IMR-90 (cell line): ENCODE data around the gene ZFR. TPM values are rescaled to one million over a fixed set of nuclear protein-coding genes. Genes with fewer than 3 reads are reported as not detected.
"Not testable (repeated sequence)": the region's sequence is repeated elsewhere in the genome, so short reads cannot be mapped to it uniquely, and the experiment has no call there.

Experiments
- ATAC-seq: fragments of 200-7000 bp; cut with Tn5 transposase; 2 replicates; pipeline ENCODE4 v1.9.1; 2020; ENCODE audit warnings: low read depth, mild to moderate bottlenecking, moderate library complexity
- BruUV-seq: library from RNA; stranded (reverse); fragments of 400-500 nt; replicated peaks from 2 replicates; lab custom pipeline; 2021; lab: Mats Ljungman, UMichigan
- CTCF ChIA-PET: fragments of 300-600 bp; formaldehyde crosslinking; extraction: SDS; loops from one replicate; lab custom pipeline; 2021; ENCODE audit warnings: antibody characterized with exemption; lab: Yijun Ruan, JAX
- POLR2A ChIA-PET: fragments of 300-600 bp; sonication (Branson Sonifier 250); formaldehyde crosslinking; loops from one replicate; lab custom pipeline; 2022; ENCODE audit warnings: antibody characterized with exemption; ENCODE audit not compliant: unreplicated experiment; lab: Charles Lee
- DNase-seq: peaks from one replicate; pipeline ENCODE4 v3.0.0; 2013
- H2AFZ ChIP-seq: replicated peaks from 2 replicates; pipeline ENCODE3; 2013; ENCODE audit warnings: low read length, mild to moderate bottlenecking; ENCODE audit not compliant: poor library complexity
- H2AK5ac ChIP-seq: 2 replicates; pipeline ENCODE4 v1.6.1; 2013; ENCODE audit warnings: low read depth, low read length, inconsistent platforms
- H2AK9ac ChIP-seq: replicated peaks from 2 replicates; pipeline ENCODE3; 2013; ENCODE audit warnings: mild to moderate bottlenecking, low read depth, low read length, moderate library complexity; ENCODE audit not compliant: poor library complexity
- H2BK120ac ChIP-seq: 2 replicates; pipeline ENCODE4 v1.6.1; 2013; ENCODE audit warnings: low read depth, low read length, inconsistent platforms
- H2BK15ac ChIP-seq: 3 replicates; pipeline ENCODE4 v1.6.1; 2013; ENCODE audit warnings: low read depth, low read length, inconsistent platforms
- H2BK20ac ChIP-seq: 2 replicates; pipeline ENCODE4 v1.6.1; 2013; ENCODE audit warnings: low read depth, mild to moderate bottlenecking, inconsistent platforms, low read length, moderate library complexity
- H2BK5ac ChIP-seq: 2 replicates; pipeline ENCODE4 v1.6.1; 2013; ENCODE audit warnings: mild to moderate bottlenecking, low read depth, low read length, inconsistent platforms; ENCODE audit not compliant: poor library complexity, severe bottlenecking
- H3K14ac ChIP-seq: replicated peaks from 2 replicates; pipeline ENCODE4 v1.6.1; 2013; ENCODE audit warnings: low read depth, low read length, inconsistent platforms
- H3K18ac ChIP-seq: 2 replicates; pipeline ENCODE4 v1.6.1; 2013; ENCODE audit warnings: low read depth, low read length, control low read depth
- H3K23ac ChIP-seq: 2 replicates; pipeline ENCODE4 v1.6.1; 2013; ENCODE audit warnings: low read depth, low read length, inconsistent platforms
- H3K27ac ChIP-seq: 2 replicates; pipeline ENCODE4 v1.5.1; 2013; ENCODE audit warnings: mild to moderate bottlenecking, control low read depth, low read length; ENCODE audit not compliant: insufficient read depth
- H3K27me3 ChIP-seq: 2 replicates; pipeline ENCODE4 v1.6.1; 2013; ENCODE audit warnings: low read length; ENCODE audit not compliant: control insufficient read depth, insufficient read depth
- H3K36me3 ChIP-seq: 2 replicates; pipeline ENCODE4 v1.6.1; 2013; ENCODE audit warnings: low read length, mixed read lengths; ENCODE audit not compliant: control insufficient read depth, insufficient read depth
- H3K4ac ChIP-seq: 2 replicates; pipeline ENCODE4 v1.6.1; 2013; ENCODE audit warnings: low read depth, low read length, inconsistent platforms
- H3K4me1 ChIP-seq: 2 replicates; pipeline ENCODE4 v1.6.1; 2013; ENCODE audit warnings: low read length, mixed read lengths; ENCODE audit not compliant: control insufficient read depth, insufficient read depth
- H3K4me2 ChIP-seq: 2 replicates; pipeline ENCODE4 v1.6.1; 2013; ENCODE audit warnings: low read depth, mild to moderate bottlenecking, control low read depth, low read length, moderate library complexity
- H3K4me3 ChIP-seq: 2 replicates; pipeline ENCODE4 v1.5.1; 2013; ENCODE audit warnings: low read depth, mild to moderate bottlenecking, control low read depth, low read length, moderate library complexity; ENCODE audit not compliant: insufficient read depth
- H3K56ac ChIP-seq: 2 replicates; pipeline ENCODE4 v1.6.1; 2013; ENCODE audit warnings: low read length, inconsistent platforms; ENCODE audit not compliant: insufficient read depth; ENCODE audit errors: extremely low read depth
- H3K79me1 ChIP-seq, 2 experiments: 2 replicates each; pipeline ENCODE4 v1.6.1; 2013; ENCODE audit warnings: low read length in 2 of 2, inconsistent platforms in 1 of 2, low read depth in 1 of 2
- H3K9ac ChIP-seq: 2 replicates; pipeline ENCODE4 v1.6.1; 2013; ENCODE audit warnings: low read depth, low read length, control low read depth
- H3K9me1 ChIP-seq: 2 replicates; pipeline ENCODE4 v1.6.1; 2013; ENCODE audit warnings: low read length, inconsistent platforms; ENCODE audit not compliant: insufficient read depth
- H3K9me3 ChIP-seq: 2 replicates; pipeline ENCODE4 v1.6.1; 2013; ENCODE audit warnings: low read length; ENCODE audit not compliant: control insufficient read depth, insufficient read depth
- H4K20me1 ChIP-seq: 2 replicates; pipeline ENCODE4 v1.6.1; 2013; ENCODE audit warnings: low read length, inconsistent platforms; ENCODE audit not compliant: insufficient read depth
- H4K5ac ChIP-seq: 2 replicates; pipeline ENCODE4 v1.6.1; 2013; ENCODE audit warnings: mild to moderate bottlenecking, low read depth, low read length, control low read depth
- H4K8ac ChIP-seq, 2 experiments: 2 replicates each; pipeline ENCODE4 v1.6.1; 2013; ENCODE audit warnings: low read depth in 2 of 2, low read length in 2 of 2, control low read depth in 1 of 2, inconsistent platforms in 1 of 2
- H4K91ac ChIP-seq: 2 replicates; pipeline ENCODE4 v1.6.1; 2013; ENCODE audit warnings: low read depth, low read length, inconsistent platforms; ENCODE audit not compliant: insufficient read depth
- WGBS, 2 experiments: methylation state at CpG; one replicate each; pipeline versions ENCODE4 v1.1.5 to v1.1.7; 2013; ENCODE audit warnings: missing lambda C conversion rate in 2 of 2; ENCODE audit not compliant: insufficient read length in 1 of 2; ENCODE audit errors: extremely low coverage in 2 of 2; 5-methylcytosine and 5-hydroxymethylcytosine counted together
- dilution Hi-C: fragments of 300-500 bp; cut with HindIII; formaldehyde crosslinking; loops from one replicate; pipeline ENCODE4 v1.14.3; 2018; ENCODE audit warnings: low sequenced_read_pairs; ENCODE audit not compliant: unreplicated experiment
- in situ Hi-C: fragments of 300-500 bp; cut with MboI; formaldehyde crosslinking; loops from 3 replicates; pipeline ENCODE4 v1.14.3; 2019; ENCODE audit warnings: low sequenced_read_pairs, inconsistent platforms, mixed read lengths
- intact Hi-C: fragments of 100-400 bp; cut with micrococcal nuclease; formaldehyde crosslinking; loops from 2 replicates; pipeline ENCODE4 v1.10.0; 2022
- polyA plus RNA-seq, 3 experiments: library from polyadenylated mRNA; depleted of rRNA; stranded (reverse); fragments of >200 nt; gene quantifications; 2 replicates each; pipeline ENCODE4 v1.2.3, GENCODE V29; 2012; ENCODE audit warnings: low replicate concordance in 1 of 3
- total RNA-seq: library from RNA; depleted of rRNA; stranded (reverse); fragments of >200 nt; gene quantifications from 2 replicates; pipeline ENCODE4 v1.2.3, GENCODE V29; 2012

Gene ZFR
- total and polyA plus RNA-seq, 2 of the 4 experiments (the other 2 are of a cell fraction) = 30.4 to 81.4 TPM

GRCh38 chr5:32314152-32314488, 130.4 kb downstream of the ZFR start:
- BruUV-seq, H3K27ac ChIP-seq, H2BK5ac ChIP-seq, H3K36me3 ChIP-seq, H4K8ac ChIP-seq, H3K4ac ChIP-seq, H2AK5ac ChIP-seq, H2AK9ac ChIP-seq, H4K20me1 ChIP-seq, H3K14ac ChIP-seq, H3K9ac ChIP-seq, H2BK15ac ChIP-seq, H3K4me1 ChIP-seq, H4K5ac ChIP-seq, H3K9me3 ChIP-seq, ATAC-seq, H2BK120ac ChIP-seq, H2AFZ ChIP-seq, H3K9me1 ChIP-seq, H3K56ac ChIP-seq, H3K27me3 ChIP-seq, in situ Hi-C loops, H4K91ac ChIP-seq, H3K23ac ChIP-seq, dilution Hi-C loops, DNase-seq, H3K18ac ChIP-seq, H3K4me3 ChIP-seq, H2BK20ac ChIP-seq, H3K4me2 ChIP-seq: not testable (repeated sequence)
- peaks cover 13 to 28% of the 10 kb centered on the region in 2 experiments; a peak in 3 of 4 replicates for H3K79me1 ChIP-seq
- WGBS, 2 experiments = 89% methylated on average over 3 of the region's 10 CpGs; no CpG with 5 or more reads in 1 of the 2 experiments
- ChIA-PET CTCF (interaction anchor here (0.6 kb wide), 1 partner anchor 66 kb away, joined by 3 read pairs; no protein-coding TSS in a partner anchor), POLR2A (interaction anchor here (0.7 kb wide), 1 partner anchor 1110 kb away, joined by 5 read pairs; no protein-coding TSS in a partner anchor)
- intact Hi-C loops = loop anchor here (5.0 kb wide), 1 partner anchor 82 kb away; no protein-coding TSS in a partner anchor
